TTC549 (cell line): ENCODE measurements around the gene PKP3.
"Not testable (repeated sequence)": the region's sequence is repeated elsewhere in the genome, so short reads cannot be mapped to it uniquely, and the experiment has no call there.

Experiments
- FAIRE-seq: peaks from 2 replicates; lab custom pipeline; 2012; peaks lifted over from hg19 to GRCh38; lab: Jason Lieb, UNC

Gene PKP3

GRCh38 chr11:429931-430456 is 36.0 kb downstream of the PKP3 start:
- no peak for FAIRE-seq

GRCh38 chr11:431921-432320 is 37.9 kb downstream of the PKP3 start:
- FAIRE-seq, result no peak

- no peak for FAIRE-seq
These were observed 38.6 kb downstream of the PKP3 start for GRCh38 chr11:432501-433100.

- FAIRE-seq, result no peak
These were observed 39.1 kb downstream of the PKP3 start for GRCh38 chr11:433111-433510.

GRCh38 chr11:433641-434040 is 39.6 kb downstream of the PKP3 start:
- FAIRE-seq, result no peak

GRCh38 chr11:434496-434895 is 40.5 kb downstream of the PKP3 start:
- no peak for FAIRE-seq

- FAIRE-seq, result not testable (repeated sequence)
These were observed 41.2 kb downstream of the PKP3 start for GRCh38 chr11:434999-435740.

GRCh38 chr11:437228-437870 is 43.3 kb downstream of the PKP3 start:
- no peak for FAIRE-seq

GRCh38 chr11:438101-438844 is 44.3 kb downstream of the PKP3 start:
- FAIRE-seq, result no peak

GRCh38 chr11:439315-440064 is 45.5 kb downstream of the PKP3 start:
- no peak for FAIRE-seq

GRCh38 chr11:440065-441042 is 46.3 kb downstream of the PKP3 start:
- no peak for FAIRE-seq

GRCh38 chr11:441043-441417 is 47.0 kb downstream of the PKP3 start:
- no peak for FAIRE-seq

- no peak for FAIRE-seq
These were observed 47.6 kb downstream of the PKP3 start, which contains the start of gene ANO9 for GRCh38 chr11:441418-442274. ANO9 (minus strand) TSS chr11:442011; CDS start chr11:441926, 85 bp downstream.

- no peak for FAIRE-seq
These were observed 48.6 kb downstream of the PKP3 start for GRCh38 chr11:442611-443081.

GRCh38 chr11:443542-444199 is 49.7 kb downstream of the PKP3 start:
- FAIRE-seq, result no peak

GRCh38 chr11:444396-445144 is 50.6 kb downstream of the PKP3 start:
- FAIRE-seq, result no peak

- no peak for FAIRE-seq
These were observed 52.0 kb downstream of the PKP3 start for GRCh38 chr11:445765-446588.
